Activated T-cell treated with anti-CD3 and anti-CD28 coated beads, Interleukin-2, amount 50 U/mL, for 1 hour (primary cell): Measurements from ENCODE around the gene BRI3.
"Not testable (repeated sequence)": the region's sequence is repeated elsewhere in the genome, so short reads cannot be mapped to it uniquely, and the experiment has no call there.

Experiments used
- DNase-seq: peaks from one replicate; pipeline ENCODE4 v3.0.0-alpha.2; 2020

The BRI3 gene

GRCh38 chr7:98315994-98316527, 34.6 kb downstream of the BRI3 start:
- DNase-seq: not testable (repeated sequence)

- no peak for DNase-seq
Observed at GRCh38 chr7:98317366-98318040, 36.0 kb downstream of the BRI3 start.

DNA sequence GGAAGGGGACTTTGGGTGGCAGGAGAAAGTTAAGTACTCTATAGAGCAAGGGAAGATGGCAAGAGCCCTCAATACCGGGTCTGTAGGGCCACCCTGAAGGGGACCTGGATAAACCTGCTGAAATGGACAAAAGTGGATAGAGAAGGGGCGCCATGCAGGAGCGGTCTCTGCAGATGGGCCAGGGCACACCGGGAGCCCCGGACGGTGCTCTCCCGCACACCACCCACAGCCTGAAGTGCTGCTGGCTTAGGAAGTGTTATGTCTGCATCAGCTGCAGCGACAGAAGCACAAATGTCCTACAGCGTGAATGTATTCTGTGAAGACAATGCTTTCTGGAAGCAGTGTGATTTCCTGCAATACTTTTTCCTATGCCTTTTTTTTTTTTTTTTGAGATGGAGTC, 37.7 kb downstream of the BRI3 start:
- DNase-seq: no peak

DNA sequence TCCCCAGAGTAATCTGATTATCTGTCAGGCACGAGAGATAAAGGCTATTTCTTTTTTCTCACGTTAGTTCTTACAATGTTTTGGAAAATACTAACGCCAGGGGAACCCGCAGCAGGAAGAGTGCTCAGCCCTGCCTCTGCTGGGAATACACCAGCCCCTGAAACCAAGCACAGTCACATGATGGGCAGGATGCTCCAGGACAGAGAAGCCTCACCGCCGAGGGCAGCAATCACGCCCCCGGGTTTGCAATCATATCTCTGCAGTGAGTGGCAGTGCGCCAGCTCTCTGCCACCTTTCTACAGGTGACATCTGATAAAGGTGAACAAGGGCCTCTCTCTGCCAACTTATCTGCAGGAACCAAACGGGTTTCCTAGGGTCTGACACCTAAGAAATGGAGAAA, 39.8 kb downstream of the BRI3 start:
- DNase-seq: no peak

DNA sequence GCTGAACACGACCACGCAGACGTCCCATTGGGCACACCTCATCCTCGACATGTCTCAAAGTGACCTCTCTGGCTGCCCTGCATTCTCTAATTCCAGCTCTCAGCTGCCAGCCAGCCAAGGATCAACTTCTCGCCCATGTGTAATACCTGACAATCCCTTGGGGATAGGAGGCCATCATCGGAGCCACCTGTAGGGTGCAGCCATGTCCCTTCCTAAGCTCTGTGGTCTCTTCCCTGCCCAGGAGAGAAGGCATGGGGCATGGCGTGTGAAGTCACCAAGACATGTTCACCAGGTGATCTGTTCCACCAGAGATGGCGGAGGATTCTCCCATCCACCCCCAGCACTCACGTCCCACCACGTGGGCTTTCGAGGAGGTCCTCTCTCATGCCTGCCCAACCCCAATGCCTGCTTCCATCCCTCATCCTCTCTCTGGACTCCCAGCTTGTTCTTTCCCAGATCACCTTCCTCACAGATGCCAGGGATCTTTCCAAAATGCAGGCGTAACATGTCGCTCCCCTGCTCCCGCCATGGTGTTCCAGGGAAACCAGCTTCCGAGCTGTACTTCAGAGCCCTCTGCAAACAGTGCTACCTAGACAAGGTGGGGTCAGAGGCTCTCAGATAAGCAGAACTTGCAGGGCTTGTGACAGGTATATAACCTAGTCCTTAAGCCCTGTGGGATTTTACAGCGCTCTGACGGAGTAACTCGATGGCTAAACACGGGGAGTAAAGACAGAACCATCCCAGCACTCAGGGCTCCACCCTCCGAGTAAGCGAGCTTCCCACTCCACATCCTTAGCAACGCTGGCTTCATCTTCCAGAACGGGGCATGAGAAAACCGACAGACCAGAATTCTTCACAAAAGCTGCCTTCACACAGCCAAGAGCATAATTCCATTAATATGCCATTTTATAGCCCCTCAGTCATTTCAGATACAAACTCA, 41.1 kb downstream of the BRI3 start:
- DNase-seq: no peak

GRCh38 chr7:98323597-98324322, 42.3 kb downstream of the BRI3 start:
- DNase-seq: no peak

- no peak for DNase-seq
Observed at GRCh38 chr7:98324782-98325181, 43.3 kb downstream of the BRI3 start.

GRCh38 chr7:98329100-98329790, 47.8 kb downstream of the BRI3 start:
- DNase-seq: no peak

- DNase-seq: no peak
Observed at GRCh38 chr7:98329791-98330373, 48.4 kb downstream of the BRI3 start.

- DNase-seq: no peak
Observed at GRCh38 chr7:98330926-98331529, 49.5 kb downstream of the BRI3 start.

DNA sequence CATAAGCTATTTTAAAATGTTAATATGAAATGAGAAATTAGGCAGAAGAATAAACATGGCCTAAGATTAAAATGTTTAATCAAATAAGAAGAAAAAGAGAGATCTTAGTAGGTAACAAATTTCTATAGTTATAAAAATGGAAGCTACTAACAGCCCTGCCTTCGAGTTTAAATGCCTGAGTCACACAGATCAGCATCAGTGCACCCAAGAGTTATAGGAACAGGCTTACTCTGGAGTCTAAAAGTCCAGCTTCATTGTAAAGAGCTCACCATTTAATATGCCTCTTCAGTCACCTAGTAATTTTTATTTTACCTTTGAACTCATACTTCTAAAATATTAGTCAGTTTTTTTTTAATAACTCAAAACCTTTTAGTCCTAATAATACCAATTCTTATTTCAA, 52.6 kb downstream of the BRI3 start:
- no peak for DNase-seq

- DNase-seq: no peak
Observed at GRCh38 chr7:98335411-98335977, 54.0 kb downstream of the BRI3 start.

- no peak for DNase-seq
Observed at GRCh38 chr7:98338441-98338840, 57.0 kb downstream of the BRI3 start.

DNA sequence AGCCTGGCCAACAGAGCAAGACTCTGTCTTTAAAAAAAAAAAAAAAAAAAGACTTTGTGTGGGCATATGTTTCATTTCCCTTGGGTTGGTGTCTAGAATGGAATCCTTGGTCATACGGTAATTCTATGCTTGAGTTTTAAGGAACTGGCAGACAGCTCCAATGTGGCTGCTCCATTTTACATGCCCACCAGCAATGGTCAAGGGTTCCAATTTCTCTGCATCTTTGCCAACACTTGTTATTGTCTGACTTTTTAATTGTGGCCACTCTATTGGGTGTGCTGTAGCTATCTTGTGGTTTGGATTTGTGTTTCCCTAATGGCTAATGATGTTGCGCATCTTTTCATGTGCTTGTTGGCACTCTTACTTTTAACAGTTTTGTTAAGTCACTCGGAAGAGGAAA, 57.6 kb downstream of the BRI3 start:
- DNase-seq: no peak

DNA sequence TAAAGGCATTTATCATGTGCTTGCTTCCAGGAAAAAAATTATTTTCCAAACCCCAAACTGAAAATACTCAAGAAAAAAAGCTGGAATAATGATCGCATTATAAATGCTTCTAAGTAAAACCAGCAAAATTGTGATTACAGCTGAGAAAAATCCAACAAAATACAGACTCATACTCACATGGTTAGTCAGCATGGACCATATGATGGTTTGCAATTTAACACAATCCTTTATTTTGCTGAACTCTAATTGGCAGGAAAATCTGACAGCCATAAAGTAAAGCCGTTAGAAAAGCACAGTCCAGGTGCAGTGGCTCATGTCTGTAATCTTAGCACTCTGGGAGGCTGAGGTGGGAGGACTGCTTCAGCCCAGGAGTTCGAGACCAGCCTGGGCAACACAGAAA, 59.6 kb downstream of the BRI3 start:
- no peak for DNase-seq
